GM10248 (cell line): ENCODE measurements around the gene RHOBTB3.

Experiments
- CTCF ChIA-PET: fragments of 300-600 bp; sonication (Branson Sonifier 250); formaldehyde crosslinking; extraction: SDS; loops from one replicate; lab custom pipeline; 2021; ENCODE audit warnings: antibody characterized with exemption; lab: Yijun Ruan, JAX
- POLR2A ChIA-PET: fragments of 350-650 bp; sonication (Branson Sonifier 250); formaldehyde crosslinking; extraction: SDS; loops from one replicate; lab custom pipeline; 2020; ENCODE audit warnings: antibody characterized with exemption; lab: Yijun Ruan, JAX
- DNase-seq: peaks from one replicate; pipeline ENCODE4 v3.0.0; 2012; ENCODE audit errors: extremely low spot score
- CTCF ChIP-seq: IDR thresholded peaks from 2 replicates; pipeline ENCODE4 v1.5.1; 2012; ENCODE audit warnings: mild to moderate bottlenecking, low read depth; ENCODE audit errors: extremely low read depth, missing control alignments, control extremely low read depth

Gene RHOBTB3

GRCh38 chr5:95777441-95777840 is 46.3 kb downstream of the RHOBTB3 start:
- CTCF ChIA-PET, result interaction anchor here (19.5 kb wide), 1 partner anchor 68 kb away, joined by 561 read pairs; no protein-coding TSS in a partner anchor
- POLR2A ChIA-PET, result no interaction called here
- no peak for TF ChIP-seq CTCF
- DNase-seq, result no peak

- ChIA-PET CTCF (interaction anchor here (0.7 to 19.5 kb wide), 10 partner anchors 8 to 110 kb away, joined by 3 to 561 read pairs (median 4); partner anchors contain the start of gene GLRX), POLR2A (interaction anchor here (0.7 kb wide), 1 partner anchor 224 kb away, joined by 4 read pairs; the partner anchor contains the start of genes ARSK and SKIC3)
- no peak for TF ChIP-seq CTCF
- DNase-seq, result no peak
These were observed 47.7 kb downstream of the RHOBTB3 start for GRCh38 chr5:95778713-95779436.

- no peak for DNase-seq
- POLR2A ChIA-PET, result no interaction called here
- no peak for TF ChIP-seq CTCF
- CTCF ChIA-PET, result interaction anchor here (0.9 to 19.5 kb wide), 9 partner anchors 9 to 137 kb away, joined by 3 to 561 read pairs (median 4); partner anchors contain the start of gene GLRX
These were observed 48.5 kb downstream of the RHOBTB3 start for GRCh38 chr5:95779611-95780010.

GRCh38 chr5:95780597-95780996 is 49.5 kb downstream of the RHOBTB3 start:
- DNase-seq, result no peak

GRCh38 chr5:95781101-95781583 is 50.0 kb downstream of the RHOBTB3 start:
- POLR2A ChIA-PET, result no interaction called here
- peak; percentile 82 for TF ChIP-seq CTCF
- peak; percentile 74 for DNase-seq
- CTCF ChIA-PET, result interaction anchor here (0.6 to 19.5 kb wide), 54 partner anchors 10 to 821 kb away, joined by 3 to 561 read pairs (median 6); partner anchors contain the start of genes GLRX, RFESD and RHOBTB3

More at GRCh38 chr5:95780597-95780996, 49.5 kb downstream of the RHOBTB3 start:
- ChIA-PET POLR2A (no interaction called here), CTCF (interaction anchor here (0.9 to 19.5 kb wide), 43 partner anchors 11 to 556 kb away, joined by 3 to 561 read pairs (median 6); partner anchors contain the start of genes GLRX, RFESD and RHOBTB3)
- TF ChIP-seq CTCF, result no peak

- POLR2A ChIA-PET, result no interaction called here
- no peak for DNase-seq
- TF ChIP-seq CTCF, result no peak
- CTCF ChIA-PET, result interaction anchor here (1.0 to 19.5 kb wide), 32 partner anchors 9 to 820 kb away, joined by 3 to 561 read pairs (median 6); partner anchors contain the start of genes GLRX, RFESD and RHOBTB3
These were observed 51.0 kb downstream of the RHOBTB3 start for GRCh38 chr5:95782181-95782580.
